Subcutaneous adipose tissue (tissue), 4 donors: Measurements from ENCODE around the gene PNMA1. TPM values are rescaled to one million over a fixed set of nuclear protein-coding genes. Genes with fewer than 3 reads are reported as not detected.

Source experiments
- CTCF ChIP-seq: fragments of 450-650 bp; IDR thresholded peaks from one replicate; pipeline ENCODE4 v1.5.1; 2016; ENCODE audit warnings: low read depth, mild to moderate bottlenecking, control low read depth, antibody characterized with exemption, moderate library complexity
- total RNA-seq, 4 donors: library from RNA; depleted of rRNA; stranded (reverse); fragments of >200 nt; gene quantifications; one replicate each; pipeline ENCODE4 v1.1.0, GENCODE V29; 2016

The PNMA1 gene
- total RNA-seq, 4 donors from 2014 or later = 21.2 to 31.1 (median 23.4) TPM

- TF ChIP-seq CTCF = no peak
Measured at GRCh38 chr14:73743431-73743931, 29.3 kb upstream of the PNMA1 start.

GRCh38 chr14:73742520-73743238 lies 28.5 kb upstream of the PNMA1 start:
- TF ChIP-seq CTCF = no peak

- no peak for TF ChIP-seq CTCF
Measured at GRCh38 chr14:73741876-73742519, 27.8 kb upstream of the PNMA1 start.

- TF ChIP-seq CTCF = no peak
Measured at GRCh38 chr14:73741386-73741875, 27.2 kb upstream of the PNMA1 start.

GRCh38 chr14:73740618-73741326 lies 26.6 kb upstream of the PNMA1 start:
- TF ChIP-seq CTCF = no peak

- TF ChIP-seq CTCF = no peak
Measured at GRCh38 chr14:73739899-73740617, 25.9 kb upstream of the PNMA1 start.
